Activated CD4-positive, alpha-beta memory T cell treated with anti-CD3 and anti-CD28 coated beads for 36 hours (primary cell): ENCODE measurements around the gene INTS15. TPM values are rescaled to one million over a fixed set of nuclear protein-coding genes. Genes with fewer than 3 reads are reported as not detected.
"Not testable (repeated sequence)": the region's sequence is repeated elsewhere in the genome, so short reads cannot be mapped to it uniquely, and the experiment has no call there.

ENCODE experiments used
- CTCF ChIA-PET: fragments of 350-600 bp; sonication (Branson Sonifier 250); formaldehyde crosslinking; loops from one replicate; lab custom pipeline; 2021; ENCODE audit warnings: antibody characterized with exemption, inconsistent platforms; lab: Charles Lee
- POLR2A ChIA-PET: fragments of 350-600 bp; sonication (Branson Sonifier 250); formaldehyde crosslinking; loops from one replicate; lab custom pipeline; 2021; ENCODE audit warnings: antibody characterized with exemption; lab: Charles Lee
- DNase-seq: peaks from one replicate; pipeline ENCODE4 v3.0.0-alpha.2; 2020
- H3K27ac Mint-ChIP-seq: one replicate; pipeline ENCODE4 v1.8.0; 2021; ENCODE audit warnings: mixed read lengths
- H3K27me3 Mint-ChIP-seq: one replicate; pipeline ENCODE4 v1.8.0; 2021; ENCODE audit warnings: mixed read lengths
- H3K36me3 Mint-ChIP-seq: one replicate; pipeline ENCODE4 v1.8.0; 2021; ENCODE audit warnings: mixed read lengths
- H3K4me1 Mint-ChIP-seq: one replicate; pipeline ENCODE4 v1.8.0; 2021; ENCODE audit warnings: low read depth, mixed read lengths
- H3K4me3 Mint-ChIP-seq: one replicate; pipeline ENCODE4 v1.8.0; 2021; ENCODE audit warnings: mild to moderate bottlenecking, mixed read lengths
- H3K9me3 Mint-ChIP-seq: one replicate; pipeline ENCODE4 v1.8.0; 2021; ENCODE audit warnings: mixed read lengths
- intact Hi-C: fragments of 100-400 bp; cut with micrococcal nuclease; formaldehyde crosslinking; loops from one replicate; pipeline ENCODE4 v1.15.1; 2023
- total RNA-seq, 2 experiments: library from RNA; stranded (reverse); gene quantifications; one replicate each; pipeline ENCODE4 v1.2.3, GENCODE V29; 2021

INTS15 gene
- total RNA-seq, 2 experiments from 2014 or later, result 25.9 to 27.5 TPM

GRCh38 chr7:6578114-6579084 lies 11.4 kb upstream of the INTS15 start:
- Mint-ChIP-seq H3K27me3 (no peaks in the 10 kb centered on the region), H3K36me3 (peaks cover 22% of the 10 kb centered on the region), H3K4me3 (peak overlapping the region; percentile 84), H3K4me1 (peaks cover 16% of the 10 kb centered on the region), H3K27ac (peak overlapping the region; percentile 85), H3K9me3 (no peaks in the 10 kb centered on the region)
- CTCF ChIA-PET, result interaction anchor here (1.6 to 3.2 kb wide), 4 partner anchors 10 to 63 kb away, joined by 4 to 24 read pairs (median 6); partner anchors contain the start of gene INTS15
- intact Hi-C loops, result no loop called here
- POLR2A ChIA-PET, result interaction anchor here (0.9 to 1.8 kb wide), 2 partner anchors 12 to 56 kb away, joined by 4 to 5 read pairs; partner anchors contain the start of gene INTS15
- no peak for DNase-seq

GRCh38 chr7:6579446-6579845 lies 10.4 kb upstream of the INTS15 start:
- Mint-ChIP-seq H3K4me3 (no peak overlapping the region), H3K4me1 (peaks cover 16% of the 10 kb centered on the region), H3K36me3 (peaks cover 26% of the 10 kb centered on the region), H3K9me3 (no peaks in the 10 kb centered on the region), H3K27me3 (no peaks in the 10 kb centered on the region), H3K27ac (no peak overlapping the region)
- DNase-seq, result no peak
- ChIA-PET POLR2A (no interaction called here), CTCF (no interaction called here)
- intact Hi-C loops, result no loop called here

- POLR2A ChIA-PET, H3K4me3 Mint-ChIP-seq, intact Hi-C loops, H3K9me3 Mint-ChIP-seq, DNase-seq, H3K27ac Mint-ChIP-seq, H3K27me3 Mint-ChIP-seq: not testable (repeated sequence)
- H3K36me3 Mint-ChIP-seq, result peaks cover 37% of the 10 kb centered on the region
- CTCF ChIA-PET, result interaction anchor here (1.5 kb wide), 1 partner anchor 70 kb away, joined by 4 read pairs; no protein-coding TSS in a partner anchor
- peaks cover 11% of the 10 kb centered on the region for H3K4me1 Mint-ChIP-seq
Measured at GRCh38 chr7:6585746-6586432, 3.9 kb upstream of the INTS15 start.

- ChIA-PET CTCF (interaction anchor here (0.9 to 2.1 kb wide), 4 partner anchors 10 to 732 kb away, joined by 3 to 9 read pairs (median 5); partner anchors contain the start of gene ZDHHC4), POLR2A (no interaction called here)
- DNase-seq, result no peak
- Mint-ChIP-seq H3K27ac (no peak overlapping the region), H3K27me3 (no peaks in the 10 kb centered on the region), H3K9me3 (no peaks in the 10 kb centered on the region), H3K4me1 (peaks cover 15% of the 10 kb centered on the region), H3K36me3 (peaks cover 25% of the 10 kb centered on the region), H3K4me3 (no peak overlapping the region)
- intact Hi-C loops, result no loop called here
Measured at GRCh38 chr7:6588566-6588965, 1.3 kb upstream of the INTS15 start.

- peak overlapping the region; percentile 62 for H3K4me3 Mint-ChIP-seq
- peaks cover 15% of the 10 kb centered on the region for H3K4me1 Mint-ChIP-seq
- POLR2A ChIA-PET, result interaction anchor here (0.8 to 1.4 kb wide), 3 partner anchors 11 to 48 kb away, joined by 3 to 5 read pairs (median 3); partner anchors contain the start of genes ZDHHC4 and ZNF316
- CTCF ChIA-PET, result interaction anchor here (0.9 to 2.1 kb wide), 7 partner anchors 8 to 732 kb away, joined by 3 to 24 read pairs (median 4); partner anchors contain the start of gene ZDHHC4
- no peaks in the 10 kb centered on the region for H3K9me3 Mint-ChIP-seq
- DNase-seq, result no peak
- intact Hi-C loops, result no loop called here
- H3K27ac Mint-ChIP-seq, result no peak overlapping the region
- H3K27me3 Mint-ChIP-seq, result no peaks in the 10 kb centered on the region
- H3K36me3 Mint-ChIP-seq, result peaks cover 25% of the 10 kb centered on the region
Measured at GRCh38 chr7:6589151-6589828, 531 bp upstream of the INTS15 start.

GRCh38 chr7:6590645-6591110 lies 857 bp downstream of the INTS15 start:
- no peaks in the 10 kb centered on the region for H3K9me3 Mint-ChIP-seq
- H3K4me3 Mint-ChIP-seq, result peak overlapping the region; percentile 81
- H3K36me3 Mint-ChIP-seq, result peaks cover 21% of the 10 kb centered on the region
- no peaks in the 10 kb centered on the region for H3K27me3 Mint-ChIP-seq
- POLR2A ChIA-PET, result interaction anchor here (0.6 to 1.3 kb wide), 2 partner anchors 13 to 150 kb away, joined by 3 to 5 read pairs; partner anchors contain the start of gene ZDHHC4
- CTCF ChIA-PET, result interaction anchor here (0.6 to 3.1 kb wide), 9 partner anchors 10 to 734 kb away, joined by 3 to 24 read pairs (median 4); partner anchors contain the start of gene ZDHHC4
- H3K4me1 Mint-ChIP-seq, result peaks cover 16% of the 10 kb centered on the region
- intact Hi-C loops, result loop anchor here (1.0 to 10.0 kb wide), 3 partner anchors 13 to 114 kb away; partner anchors contain the start of genes ZDHHC4, ZNF12 and ZNF316
- peak overlapping the region; percentile 59 for H3K27ac Mint-ChIP-seq
- DNase-seq, result no peak

- intact Hi-C loops, result no loop called here
- ChIA-PET POLR2A (no interaction called here), CTCF (no interaction called here)
- no peaks in the 10 kb centered on the region for H3K4me1 Mint-ChIP-seq
- DNase-seq, result no peak
- peaks cover 29% of the 10 kb centered on the region for H3K36me3 Mint-ChIP-seq
- H3K4me3 Mint-ChIP-seq, result no peak overlapping the region
- no peaks in the 10 kb centered on the region for H3K27me3 Mint-ChIP-seq
- no peak overlapping the region for H3K27ac Mint-ChIP-seq
- no peaks in the 10 kb centered on the region for H3K9me3 Mint-ChIP-seq
Measured at GRCh38 chr7:6600093-6600492, 10.3 kb downstream of the INTS15 start.

GRCh38 chr7:6604458-6604857 lies 14.6 kb downstream of the INTS15 start:
- H3K27me3 Mint-ChIP-seq, result no peaks in the 10 kb centered on the region
- no peak overlapping the region for H3K27ac Mint-ChIP-seq
- no peak for DNase-seq
- intact Hi-C loops, result no loop called here
- no peak overlapping the region for H3K4me3 Mint-ChIP-seq
- H3K36me3 Mint-ChIP-seq, result peaks cover 21% of the 10 kb centered on the region
- no peaks in the 10 kb centered on the region for H3K4me1 Mint-ChIP-seq
- ChIA-PET POLR2A (no interaction called here), CTCF (interaction anchor here (0.9 kb wide), 1 partner anchor 17 kb away, joined by 3 read pairs; no protein-coding TSS in a partner anchor)
- no peaks in the 10 kb centered on the region for H3K9me3 Mint-ChIP-seq

GRCh38 chr7:6606866-6607583 lies 17.2 kb downstream of the INTS15 start:
- ChIA-PET POLR2A (no interaction called here), CTCF (interaction anchor here (1.0 kb wide), 1 partner anchor 80 kb away, joined by 3 read pairs; no protein-coding TSS in a partner anchor)
- intact Hi-C loops, result no loop called here
- peaks cover 17% of the 10 kb centered on the region for H3K36me3 Mint-ChIP-seq
- no peaks in the 10 kb centered on the region for H3K9me3 Mint-ChIP-seq
- H3K4me1 Mint-ChIP-seq, result no peaks in the 10 kb centered on the region
- H3K4me3 Mint-ChIP-seq, result no peak overlapping the region
- H3K27me3 Mint-ChIP-seq, result no peaks in the 10 kb centered on the region
- H3K27ac Mint-ChIP-seq, result no peak overlapping the region
- DNase-seq, result no peak

GRCh38 chr7:6607651-6608051 lies 17.8 kb downstream of the INTS15 start:
- Mint-ChIP-seq H3K27me3 (peaks cover 1% of the 10 kb centered on the region), H3K27ac (no peak overlapping the region)
- CTCF ChIA-PET, result interaction anchor here (1.0 kb wide), 1 partner anchor 80 kb away, joined by 3 read pairs; no protein-coding TSS in a partner anchor

More at GRCh38 chr7:6607651-6608051, 17.8 kb downstream of the INTS15 start:
- Mint-ChIP-seq H3K4me3 (no peak overlapping the region), H3K9me3 (no peaks in the 10 kb centered on the region), H3K36me3 (peaks cover 14% of the 10 kb centered on the region), H3K4me1 (no peaks in the 10 kb centered on the region)
- no peak for DNase-seq
- POLR2A ChIA-PET, result no interaction called here
- intact Hi-C loops, result no loop called here
